ENCODE measurements around the gene MYOM3.

Gene MYOM3

GRCh38 chr1:24070821-24071393 is 41.0 kb downstream of the MYOM3 start:
- Histone ChIP-seq H3K27ac (ENCODE audit: low read depth, low read length) (no peak overlapping the region), H3K9ac (ENCODE audit: low read depth, low read length) (no peak overlapping the region), H3K36me3 (ENCODE audit: control insufficient read depth, insufficient read depth, low read length) (no peaks in the 10 kb centered on the region), H3K4me3 (ENCODE audit: low read depth, low read length) (peak overlapping the region; percentile 44; the same call in 1 of the 2 replicates), H3K27me3 (ENCODE audit: control insufficient read depth, insufficient read depth, low read length) (no peaks in the 10 kb centered on the region), H3K9me3 (ENCODE audit: control insufficient read depth, insufficient read depth, low read length) (no peaks in the 10 kb centered on the region), H3K4me1 (ENCODE audit: control insufficient read depth, insufficient read depth, low read length) (peaks cover 4% of the 10 kb centered on the region; the same call in 1 of the 2 replicates)

DNA sequence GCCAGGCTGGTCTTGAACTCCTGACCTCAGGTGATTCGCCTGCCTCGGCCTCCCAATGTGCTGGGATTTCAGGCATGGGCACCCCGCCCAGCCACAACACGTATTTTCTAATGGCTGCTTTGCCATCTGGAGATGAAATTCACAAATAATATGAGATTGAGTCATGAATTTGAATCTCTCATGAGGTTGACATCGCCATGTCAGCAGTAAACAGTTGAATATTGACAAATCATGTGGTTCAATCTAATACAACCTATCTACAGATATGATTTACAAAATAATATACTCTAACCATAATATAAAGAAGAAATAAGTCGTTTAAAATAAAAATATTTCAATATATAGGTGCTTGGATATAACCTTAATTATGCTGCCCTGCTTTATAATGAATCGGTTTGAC is 42.1 kb downstream of the MYOM3 start:
- Histone ChIP-seq H3K36me3 (ENCODE audit: control insufficient read depth, insufficient read depth, low read length) (no peaks in the 10 kb centered on the region), H3K9me3 (ENCODE audit: control insufficient read depth, insufficient read depth, low read length) (no peaks in the 10 kb centered on the region), H3K27me3 (ENCODE audit: control insufficient read depth, insufficient read depth, low read length) (no peaks in the 10 kb centered on the region), H3K4me3 (ENCODE audit: low read depth, low read length) (no peak overlapping the region), H3K27ac (ENCODE audit: low read depth, low read length) (no peak overlapping the region), H3K4me1 (ENCODE audit: control insufficient read depth, insufficient read depth, low read length) (peaks cover 4% of the 10 kb centered on the region; the same call in 1 of the 2 replicates), H3K9ac (ENCODE audit: low read depth, low read length) (no peak overlapping the region)

DNA sequence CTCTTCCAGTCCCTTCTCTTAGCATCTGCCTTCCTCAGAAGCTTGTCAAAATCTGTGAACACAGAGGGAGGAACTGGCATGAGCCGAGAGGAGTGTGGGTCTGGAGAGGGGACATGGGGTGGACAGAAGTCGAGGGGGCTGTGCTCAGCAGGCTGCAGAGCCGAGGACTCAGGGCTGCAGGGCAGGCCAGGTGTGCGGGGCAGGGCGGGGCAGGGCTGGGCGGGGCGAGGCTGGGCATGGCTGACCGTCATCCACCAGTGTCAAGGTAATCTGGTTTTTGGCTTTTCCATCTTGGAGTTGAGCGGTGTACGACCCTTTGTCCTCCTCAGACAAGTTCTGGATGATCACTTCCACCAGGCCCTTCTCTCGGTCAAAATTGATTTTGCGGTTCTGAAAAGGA is 44.0 kb downstream of the MYOM3 start:
- no peak overlapping the region for H3K27ac ChIP-seq (ENCODE audit: low read depth, low read length)
- peaks cover 4% of the 10 kb centered on the region; the same call in 1 of the 2 replicates for H3K4me1 ChIP-seq (ENCODE audit: control insufficient read depth, insufficient read depth, low read length)
- no peak overlapping the region for H3K9ac ChIP-seq (ENCODE audit: low read depth, low read length)
- H3K9me3 ChIP-seq (ENCODE audit: control insufficient read depth, insufficient read depth, low read length) = no peaks in the 10 kb centered on the region
- H3K4me3 ChIP-seq (ENCODE audit: low read depth, low read length) = no peak overlapping the region
- no peaks in the 10 kb centered on the region for H3K36me3 ChIP-seq (ENCODE audit: control insufficient read depth, insufficient read depth, low read length)
- H3K27me3 ChIP-seq (ENCODE audit: control insufficient read depth, insufficient read depth, low read length) = no peaks in the 10 kb centered on the region

DNA sequence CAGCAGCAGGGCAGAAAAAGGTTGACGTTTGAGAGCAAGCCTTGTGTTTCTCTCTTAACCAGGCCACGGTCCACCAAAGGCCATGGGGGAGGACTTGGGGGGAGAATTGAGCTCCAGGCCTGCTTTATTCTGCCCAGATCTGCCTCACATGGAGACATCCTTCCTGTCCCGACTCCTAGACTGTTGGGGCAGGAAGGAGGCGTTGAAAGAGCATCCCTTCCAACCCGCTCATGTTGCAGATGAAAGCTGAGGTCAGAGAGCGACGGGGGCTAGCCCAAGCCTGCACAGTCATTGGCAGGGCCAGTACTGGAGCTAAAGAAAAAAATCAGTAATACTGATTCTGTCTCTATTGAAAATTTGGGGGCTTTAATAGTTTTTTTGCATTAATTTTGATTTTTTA is 46.6 kb downstream of the MYOM3 start:
- Histone ChIP-seq H3K27me3 (ENCODE audit: control insufficient read depth, insufficient read depth, low read length) (no peaks in the 10 kb centered on the region), H3K9ac (ENCODE audit: low read depth, low read length) (no peak overlapping the region), H3K27ac (ENCODE audit: low read depth, low read length) (no peak overlapping the region), H3K36me3 (ENCODE audit: control insufficient read depth, insufficient read depth, low read length) (no peaks in the 10 kb centered on the region), H3K4me3 (ENCODE audit: low read depth, low read length) (no peak overlapping the region), H3K9me3 (ENCODE audit: control insufficient read depth, insufficient read depth, low read length) (no peaks in the 10 kb centered on the region), H3K4me1 (ENCODE audit: control insufficient read depth, insufficient read depth, low read length) (no peaks in the 10 kb centered on the region)

DNA sequence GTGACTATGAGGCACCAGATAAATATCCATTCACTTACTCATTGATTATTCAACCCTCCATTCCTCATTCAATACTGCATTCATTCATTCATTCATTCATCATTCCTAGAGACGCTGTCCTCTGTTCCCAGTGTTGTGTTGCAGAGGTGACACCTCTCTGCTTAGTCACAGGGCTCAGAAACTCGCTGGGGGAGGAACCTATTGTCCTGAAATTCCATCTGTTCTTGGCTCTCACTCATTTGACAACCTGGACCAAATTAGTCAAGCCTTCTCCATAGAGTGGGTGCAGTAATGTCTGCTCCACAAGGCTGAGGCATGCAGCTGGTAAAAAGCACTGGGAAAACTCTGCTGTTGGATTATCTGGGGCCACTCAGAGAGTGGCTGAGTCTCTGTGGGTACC is 49.7 kb downstream of the MYOM3 start:
- Histone ChIP-seq H3K4me3 (ENCODE audit: low read depth, low read length) (no peak overlapping the region), H3K27me3 (ENCODE audit: control insufficient read depth, insufficient read depth, low read length) (no peaks in the 10 kb centered on the region), H3K36me3 (ENCODE audit: control insufficient read depth, insufficient read depth, low read length) (no peaks in the 10 kb centered on the region), H3K9me3 (ENCODE audit: control insufficient read depth, insufficient read depth, low read length) (no peaks in the 10 kb centered on the region), H3K27ac (ENCODE audit: low read depth, low read length) (no peak overlapping the region), H3K4me1 (ENCODE audit: control insufficient read depth, insufficient read depth, low read length) (no peaks in the 10 kb centered on the region), H3K9ac (ENCODE audit: low read depth, low read length) (no peak overlapping the region)

DNA sequence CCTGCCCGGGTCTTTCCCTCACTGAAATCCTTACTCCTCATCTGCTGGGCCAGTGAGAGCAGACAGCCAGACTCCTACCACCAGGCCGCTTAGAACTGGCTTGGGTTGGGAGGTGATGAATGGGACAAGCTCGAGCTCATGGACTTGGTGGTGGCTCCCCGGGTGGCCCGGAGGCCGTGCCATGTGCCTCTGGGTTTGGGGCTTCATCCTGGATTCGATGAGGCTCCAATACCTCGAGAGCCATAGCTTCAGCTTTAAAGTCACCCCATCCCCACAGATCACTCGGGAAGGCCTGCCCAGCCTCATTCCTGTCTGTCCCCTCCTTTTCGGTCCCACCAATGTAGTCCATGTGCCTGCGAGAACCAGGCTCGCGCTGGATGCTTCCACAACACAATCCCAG is 51.5 kb downstream of the MYOM3 start:
- no peaks in the 10 kb centered on the region for H3K36me3 ChIP-seq (ENCODE audit: control insufficient read depth, insufficient read depth, low read length)
- H3K9ac ChIP-seq (ENCODE audit: low read depth, low read length) = no peak overlapping the region
- H3K4me3 ChIP-seq (ENCODE audit: low read depth, low read length) = no peak overlapping the region
- H3K27ac ChIP-seq (ENCODE audit: low read depth, low read length) = no peak overlapping the region
- H3K9me3 ChIP-seq (ENCODE audit: control insufficient read depth, insufficient read depth, low read length) = no peaks in the 10 kb centered on the region
- H3K4me1 ChIP-seq (ENCODE audit: control insufficient read depth, insufficient read depth, low read length) = no peaks in the 10 kb centered on the region
- no peaks in the 10 kb centered on the region for H3K27me3 ChIP-seq (ENCODE audit: control insufficient read depth, insufficient read depth, low read length)

GRCh38 chr1:24058671-24059455 is 53.1 kb downstream of the MYOM3 start:
- Histone ChIP-seq H3K9ac (ENCODE audit: low read depth, low read length) (no peak overlapping the region), H3K4me3 (ENCODE audit: low read depth, low read length) (no peak overlapping the region), H3K36me3 (ENCODE audit: control insufficient read depth, insufficient read depth, low read length) (no peaks in the 10 kb centered on the region), H3K27ac (ENCODE audit: low read depth, low read length) (no peak overlapping the region), H3K4me1 (ENCODE audit: control insufficient read depth, insufficient read depth, low read length) (no peaks in the 10 kb centered on the region), H3K27me3 (ENCODE audit: control insufficient read depth, insufficient read depth, low read length) (no peaks in the 10 kb centered on the region), H3K9me3 (ENCODE audit: control insufficient read depth, insufficient read depth, low read length) (no peaks in the 10 kb centered on the region)

- H3K27me3 ChIP-seq (ENCODE audit: control insufficient read depth, insufficient read depth, low read length) = no peaks in the 10 kb centered on the region
- H3K27ac ChIP-seq (ENCODE audit: low read depth, low read length) = no peak overlapping the region
- H3K9me3 ChIP-seq (ENCODE audit: control insufficient read depth, insufficient read depth, low read length) = no peaks in the 10 kb centered on the region
- H3K4me3 ChIP-seq (ENCODE audit: low read depth, low read length) = no peak overlapping the region
- H3K36me3 ChIP-seq (ENCODE audit: control insufficient read depth, insufficient read depth, low read length) = no peaks in the 10 kb centered on the region
- H3K4me1 ChIP-seq (ENCODE audit: control insufficient read depth, insufficient read depth, low read length) = no peaks in the 10 kb centered on the region
- no peak overlapping the region for H3K9ac ChIP-seq (ENCODE audit: low read depth, low read length)
These were observed 54.8 kb downstream of the MYOM3 start for GRCh38 chr1:24057171-24057570.

DNA sequence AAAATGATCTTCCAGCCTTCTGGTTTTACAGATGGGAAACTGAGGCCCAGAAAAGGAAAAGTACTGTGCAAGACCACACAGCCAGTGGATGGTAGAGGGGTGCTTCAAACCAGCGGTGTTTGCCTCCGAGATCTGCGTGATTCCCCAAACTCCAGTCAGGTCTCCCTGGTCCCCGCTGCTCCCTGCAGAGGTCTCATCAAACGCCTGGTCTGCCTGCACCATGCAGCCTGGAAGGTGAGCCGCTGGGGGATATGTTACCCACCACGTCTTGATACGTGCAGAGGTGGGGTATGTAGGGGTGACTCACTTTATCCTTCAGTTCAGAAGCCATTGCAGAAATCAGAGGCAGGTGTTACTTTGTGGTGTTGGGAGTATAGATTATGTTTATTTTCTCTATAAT is 56.3 kb downstream of the MYOM3 start:
- no peak overlapping the region for H3K27ac ChIP-seq (ENCODE audit: low read depth, low read length)
- H3K4me3 ChIP-seq (ENCODE audit: low read depth, low read length) = no peak overlapping the region
- H3K36me3 ChIP-seq (ENCODE audit: control insufficient read depth, insufficient read depth, low read length) = no peaks in the 10 kb centered on the region
- no peaks in the 10 kb centered on the region for H3K9me3 ChIP-seq (ENCODE audit: control insufficient read depth, insufficient read depth, low read length)
- H3K4me1 ChIP-seq (ENCODE audit: control insufficient read depth, insufficient read depth, low read length) = no peaks in the 10 kb centered on the region
- no peak overlapping the region for H3K9ac ChIP-seq (ENCODE audit: low read depth, low read length)
- H3K27me3 ChIP-seq (ENCODE audit: control insufficient read depth, insufficient read depth, low read length) = no peaks in the 10 kb centered on the region

DNA sequence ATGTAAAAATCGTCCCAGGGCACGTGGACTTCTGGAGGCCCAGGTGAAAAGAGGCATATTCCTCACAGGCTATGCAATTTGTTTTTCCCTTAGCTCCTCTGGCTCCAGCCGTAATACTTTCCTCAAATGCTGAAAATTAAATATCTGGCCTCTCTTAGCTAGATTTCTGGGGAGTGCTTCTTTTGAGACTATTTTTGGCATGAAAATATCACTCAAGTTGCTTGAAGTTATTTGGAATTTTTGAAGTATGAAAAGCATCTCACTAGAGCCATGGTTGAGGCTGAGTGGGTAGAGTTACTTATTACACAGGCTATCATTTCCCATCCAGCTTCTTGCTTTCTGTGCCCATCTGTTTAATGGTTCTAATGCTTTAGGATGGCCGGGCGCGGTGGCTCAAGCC is 59.7 kb downstream of the MYOM3 start:
- Histone ChIP-seq H3K9ac (ENCODE audit: low read depth, low read length) (no peak overlapping the region), H3K9me3 (ENCODE audit: control insufficient read depth, insufficient read depth, low read length) (no peaks in the 10 kb centered on the region), H3K36me3 (ENCODE audit: control insufficient read depth, insufficient read depth, low read length) (no peaks in the 10 kb centered on the region), H3K4me1 (ENCODE audit: control insufficient read depth, insufficient read depth, low read length) (no peaks in the 10 kb centered on the region), H3K4me3 (ENCODE audit: low read depth, low read length) (no peak overlapping the region), H3K27me3 (ENCODE audit: control insufficient read depth, insufficient read depth, low read length) (no peaks in the 10 kb centered on the region), H3K27ac (ENCODE audit: low read depth, low read length) (no peak overlapping the region)

DNA sequence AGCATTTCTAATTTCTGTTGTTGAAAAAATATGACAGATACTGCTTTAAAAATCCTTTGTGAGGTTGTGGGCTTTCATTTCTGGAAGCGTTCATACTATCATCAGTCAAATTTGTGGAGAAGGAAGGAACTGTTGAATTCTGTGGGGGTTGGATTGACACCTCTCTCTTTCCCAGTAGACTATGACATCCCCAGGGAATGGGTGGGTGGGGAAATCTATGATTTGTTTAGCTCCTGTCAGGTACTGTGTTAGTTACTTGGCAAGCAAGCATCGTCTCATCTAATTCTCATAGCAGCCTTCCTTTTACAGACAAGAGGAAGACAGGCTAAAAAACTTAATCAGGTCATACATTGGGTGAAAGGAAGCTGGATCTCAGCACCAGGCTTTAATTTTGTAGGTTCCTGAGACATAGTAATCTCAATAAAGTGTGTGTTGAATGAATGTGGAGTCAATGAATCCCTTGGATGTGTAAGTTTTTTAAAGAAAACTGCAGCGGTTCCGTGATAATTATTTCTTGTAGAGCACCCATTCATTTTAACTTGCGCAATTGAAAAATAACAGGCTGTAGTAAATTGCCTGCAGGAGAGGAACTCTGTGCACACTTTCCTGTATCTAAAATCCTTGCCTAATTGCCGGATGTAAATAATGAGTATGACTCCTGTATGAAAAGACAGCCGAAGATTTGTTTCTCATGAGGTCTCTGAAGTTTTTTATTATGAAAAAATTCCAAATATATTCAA is 60.6 kb downstream of the MYOM3 start:
- Histone ChIP-seq H3K9me3 (ENCODE audit: control insufficient read depth, insufficient read depth, low read length) (no peaks in the 10 kb centered on the region), H3K27me3 (ENCODE audit: control insufficient read depth, insufficient read depth, low read length) (no peaks in the 10 kb centered on the region), H3K4me1 (ENCODE audit: control insufficient read depth, insufficient read depth, low read length) (no peaks in the 10 kb centered on the region), H3K36me3 (ENCODE audit: control insufficient read depth, insufficient read depth, low read length) (no peaks in the 10 kb centered on the region), H3K4me3 (ENCODE audit: low read depth, low read length) (no peak overlapping the region), H3K9ac (ENCODE audit: low read depth, low read length) (no peak overlapping the region), H3K27ac (ENCODE audit: low read depth, low read length) (no peak overlapping the region)

All from HUES48 (cell line).